Naive thymus-derived CD4-positive, alpha-beta T cell (primary cell): ENCODE results near the gene CPE. TPM values are rescaled to one million over a fixed set of nuclear protein-coding genes. Genes with fewer than 3 reads are reported as not detected.
A peak's percentile ranks its signal among the peaks of the same experiment; 100 is the strongest.
"Not testable (repeated sequence)": the region's sequence is repeated elsewhere in the genome, so short reads cannot be mapped to it uniquely, and the experiment has no call there.

Experiments used
- ATAC-seq: fragments of 150-1000 bp; cut with Tn5 transposase; 2 replicates; pipeline ENCODE4 v1.10.0; 2021; ENCODE audit warnings: mild to moderate bottlenecking, moderate library complexity
- CTCF ChIA-PET: fragments of 350-600 bp; sonication (Branson Sonifier 250); formaldehyde crosslinking; loops from one replicate; lab custom pipeline; 2021; ENCODE audit warnings: antibody characterized with exemption; lab: Charles Lee
- POLR2A ChIA-PET: fragments of 350-600 bp; sonication (Branson Sonifier 250); formaldehyde crosslinking; loops from one replicate; lab custom pipeline; 2021; ENCODE audit warnings: antibody characterized with exemption, inconsistent platforms; lab: Charles Lee
- DNase-seq, 9 donors: peaks; one replicate each; pipeline versions ENCODE4 v3.0.0 to v3.0.0-alpha.2; 2020 to 2022; ENCODE audit warnings: mixed read lengths in 1 of 9
- H3K27ac ChIP-seq: one replicate; pipeline ENCODE4 v1.7.0; 2013; ENCODE audit warnings: mild to moderate bottlenecking, low read depth, low read length, moderate library complexity
- H3K27me3 ChIP-seq, 2 donors: one replicate each; pipeline ENCODE4 v1.7.0; 2013; ENCODE audit warnings: low read length in 2 of 2, mild to moderate bottlenecking in 2 of 2, moderate library complexity in 2 of 2; ENCODE audit not compliant: control insufficient read depth in 2 of 2, insufficient read depth in 2 of 2
- H3K36me3 ChIP-seq, 3 experiments: 1 replicate in 2 of 3; 2 replicates in 1 of 3; pipeline ENCODE4 v1.7.0; 2013; ENCODE audit warnings: low read length in 3 of 3, mild to moderate bottlenecking in 3 of 3, moderate library complexity in 1 of 3; ENCODE audit not compliant: insufficient read depth in 3 of 3, control insufficient read depth in 2 of 3
- H3K4me1 ChIP-seq, 2 donors: one replicate each; pipeline ENCODE4 v1.7.0; 2013; ENCODE audit warnings: low read length in 2 of 2, mild to moderate bottlenecking in 2 of 2, moderate library complexity in 1 of 2; ENCODE audit not compliant: control insufficient read depth in 2 of 2, insufficient read depth in 2 of 2
- H3K4me3 ChIP-seq: 2 replicates; pipeline ENCODE4 v1.7.0; 2013; ENCODE audit warnings: mild to moderate bottlenecking, low read length
- H3K9me3 ChIP-seq, 3 experiments: 1 replicate in 2 of 3; 2 replicates in 1 of 3; pipeline ENCODE4 v1.7.0; 2013; ENCODE audit warnings: low read length in 3 of 3; ENCODE audit not compliant: control insufficient read depth in 2 of 3
- H3K27ac Mint-ChIP-seq, 9 donors: one replicate each; pipeline ENCODE4 v1.8.0; 2020 to 2022; ENCODE audit warnings: mixed read lengths in 9 of 9, mild to moderate bottlenecking in 8 of 9, moderate library complexity in 5 of 9, inconsistent platforms in 2 of 9
- H3K27me3 Mint-ChIP-seq, 5 donors: one replicate each; pipeline ENCODE4 v1.8.0; 2021 to 2022; ENCODE audit warnings: mixed read lengths in 5 of 5, mild to moderate bottlenecking in 1 of 5
- H3K36me3 Mint-ChIP-seq, 5 donors: one replicate each; pipeline ENCODE4 v1.8.0; 2020 to 2022; ENCODE audit warnings: mixed read lengths in 5 of 5, mild to moderate bottlenecking in 3 of 5, inconsistent platforms in 1 of 5
- H3K4me1 Mint-ChIP-seq, 7 donors: one replicate each; pipeline ENCODE4 v1.8.0; 2020 to 2022; ENCODE audit warnings: mixed read lengths in 7 of 7, mild to moderate bottlenecking in 3 of 7, inconsistent platforms in 1 of 7
- H3K4me3 Mint-ChIP-seq, 10 donors: one replicate each; pipeline ENCODE4 v1.8.0; 2020 to 2022; ENCODE audit warnings: mild to moderate bottlenecking in 10 of 10, mixed read lengths in 10 of 10, moderate library complexity in 6 of 10, inconsistent platforms in 2 of 10
- H3K9me3 Mint-ChIP-seq, 11 donors: one replicate each; pipeline ENCODE4 v1.8.0; 2020 to 2022; ENCODE audit warnings: mixed read lengths in 11 of 11, mild to moderate bottlenecking in 4 of 11, inconsistent platforms in 1 of 11, moderate library complexity in 1 of 11
- intact Hi-C, 2 donors: fragments of 100-400 bp; cut with micrococcal nuclease; formaldehyde crosslinking; loops; one replicate each; pipeline ENCODE4 v1.15.1; 2023
- polyA plus RNA-seq, 2 donors: library from polyadenylated mRNA; unstranded; fragments of 300-500 nt; fragmentation: Illumina TruSeq; gene quantifications; one replicate each; pipeline ENCODE4 v1.2.3, GENCODE V29; 2021
- total RNA-seq, 6 experiments: library from RNA in 5 of 6; stranded (reverse) in 5 of 6; gene quantifications; 1 replicate in 5 of 6; 2 replicates in 1 of 6; pipeline ENCODE4 v1.2.3 and lab custom pipeline; 2021 to 2026

CPE gene
- total and polyA plus RNA-seq, 7 experiments from 2014 or later, result 0.09 to 0.10 TPM; not detected in 5

DNA sequence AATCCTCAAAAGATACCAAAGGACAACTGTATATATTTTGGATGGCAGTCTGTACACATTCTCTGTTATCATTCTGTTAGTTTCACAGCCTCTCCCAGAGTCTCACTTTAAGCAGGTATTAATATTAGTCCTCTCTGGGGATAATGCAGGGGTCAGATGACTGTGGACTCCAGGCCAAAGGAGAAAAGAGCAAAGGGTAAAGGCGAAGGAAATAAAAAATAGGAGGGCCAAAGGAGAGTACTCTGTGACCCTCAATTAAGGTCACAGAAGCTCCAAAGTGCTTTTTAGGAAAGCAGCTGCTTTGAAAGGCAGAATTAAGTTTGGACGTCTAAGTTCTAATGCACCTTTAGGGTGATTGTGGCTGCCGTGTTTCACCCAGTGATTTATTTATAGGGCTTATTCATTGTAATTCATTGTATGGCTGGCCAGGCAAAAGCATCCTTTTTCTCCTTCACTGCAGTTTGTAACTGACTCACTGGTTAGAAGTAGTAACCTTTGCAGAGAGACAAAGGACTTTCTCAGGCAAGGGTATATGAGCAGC is 43.6 kb upstream of the CPE start:
- H3K4me1 ChIP-seq, result peaks cover 0 to 5% of the 10 kb centered on the region in 2 donors
- ChIA-PET POLR2A (no interaction called here), CTCF (no interaction called here)
- no peak overlapping the region for H3K4me3 ChIP-seq
- Mint-ChIP-seq H3K27me3 (no peaks in the 10 kb centered on the region), H3K27ac (peak overlapping the region in 7 of 9 donors; percentile 21 to 69 (median 40)), H3K9me3 (no peaks in the 10 kb centered on the region), H3K4me3 (no peak overlapping the region), H3K36me3 (peaks cover 0 to 36% (median 18%) of the 10 kb centered on the region in 5 donors), H3K4me1 (peaks cover 25 to 51% (median 46%) of the 10 kb centered on the region in 7 donors)
- H3K9me3 ChIP-seq, result no peaks in the 10 kb centered on the region
- ATAC-seq, result no peak
- intact Hi-C loops, result no loop called here
- H3K27ac ChIP-seq, result no peak overlapping the region
- H3K27me3 ChIP-seq, result no peaks in the 10 kb centered on the region
- peaks cover 0 to 21% (median 16%) of the 10 kb centered on the region in 3 experiments for H3K36me3 ChIP-seq
- DNase-seq, result no peak

DNA sequence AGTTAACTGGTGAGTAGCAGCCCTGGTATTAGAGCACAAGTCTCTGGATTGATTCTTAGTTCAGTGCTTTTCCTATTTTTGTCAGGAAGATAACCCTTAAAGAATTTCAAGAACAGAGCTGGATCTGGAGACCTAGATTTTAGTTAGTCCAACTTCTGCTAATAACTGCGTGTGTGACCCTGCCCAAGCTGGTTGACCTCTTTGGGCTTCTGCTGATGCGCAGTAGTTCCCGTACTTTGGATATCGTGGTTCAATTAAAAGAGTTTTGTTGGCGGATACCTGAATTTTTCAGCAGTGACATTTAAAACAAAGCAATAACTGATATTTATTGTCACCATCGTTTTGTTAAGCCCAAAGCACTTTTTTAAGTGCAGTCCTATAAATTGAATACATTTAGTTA is 42.1 kb upstream of the CPE start:
- H3K36me3 ChIP-seq, result peaks cover 0 to 24% (median 22%) of the 10 kb centered on the region in 3 experiments
- H3K4me1 ChIP-seq, result no peaks in the 10 kb centered on the region
- ChIA-PET POLR2A (no interaction called here), CTCF (interaction anchor here (1.3 kb wide), 1 partner anchor 205 kb away, joined by 4 read pairs; no protein-coding TSS in a partner anchor)
- H3K4me3 ChIP-seq, result no peak overlapping the region
- H3K27ac ChIP-seq, result no peak overlapping the region
- peaks cover 0 to 29% (median 7%) of the 10 kb centered on the region in 5 donors for H3K36me3 Mint-ChIP-seq
- ATAC-seq, result no peak
- no peak for DNase-seq
- no peak overlapping the region for H3K4me3 Mint-ChIP-seq
- no peaks in the 10 kb centered on the region for H3K27me3 Mint-ChIP-seq
- H3K9me3 ChIP-seq, result no peaks in the 10 kb centered on the region
- intact Hi-C loops, result no loop called here
- H3K9me3 Mint-ChIP-seq, result no peaks in the 10 kb centered on the region
- H3K4me1 Mint-ChIP-seq, result peaks cover 12 to 37% (median 31%) of the 10 kb centered on the region in 7 donors
- peak overlapping the region in 3 of 9 donors; percentile 33 to 60 (median 53) for H3K27ac Mint-ChIP-seq
- H3K27me3 ChIP-seq, result no peaks in the 10 kb centered on the region

DNA sequence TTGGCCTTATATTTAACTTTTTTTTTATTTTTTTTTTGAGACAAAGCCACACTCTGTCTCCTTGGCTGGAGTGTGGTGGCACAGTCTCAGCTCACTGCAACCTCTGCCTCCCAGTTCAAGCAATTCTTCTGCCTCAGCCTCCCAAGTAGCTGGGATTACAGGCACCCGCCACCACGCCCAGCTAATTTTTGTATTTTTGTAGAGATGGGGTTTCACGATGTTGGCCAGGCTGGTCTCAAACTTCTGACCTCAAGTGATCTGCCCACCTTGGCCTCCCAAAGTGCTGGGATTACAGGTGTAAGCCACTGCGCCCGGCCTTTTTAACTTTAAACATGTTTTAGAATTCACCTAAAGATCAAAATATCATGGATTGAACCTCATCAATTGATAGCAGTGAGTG is 36.5 kb upstream of the CPE start:
- intact Hi-C loops, result loop anchor here in 1 of 2 donors (2.0 to 10.0 kb wide), 3 partner anchors 122 to 564 kb away; partner anchors contain the start of gene KLHL2
- H3K36me3 ChIP-seq, result peaks cover 0 to 21% (median 12%) of the 10 kb centered on the region in 3 experiments
- H3K4me3 Mint-ChIP-seq, H3K4me3 ChIP-seq, H3K27me3 ChIP-seq, H3K9me3 Mint-ChIP-seq, H3K36me3 Mint-ChIP-seq, H3K27me3 Mint-ChIP-seq, H3K4me1 ChIP-seq, H3K9me3 ChIP-seq, DNase-seq, ATAC-seq, H3K27ac ChIP-seq, H3K4me1 Mint-ChIP-seq: not testable (repeated sequence)
- CTCF ChIA-PET, result interaction anchor here (0.7 to 6.5 kb wide), 5 partner anchors 15 to 229 kb away, joined by 3 to 68 read pairs (median 4); partner anchors contain the start of gene TMEM192
- POLR2A ChIA-PET, result interaction anchor here (1.2 kb wide), 1 partner anchor 15 kb away, joined by 3 read pairs; the partner anchor contains the start of gene MSMO1
- H3K27ac Mint-ChIP-seq, result peak overlapping the region in 2 of 9 donors; percentile 23 to 30

DNA sequence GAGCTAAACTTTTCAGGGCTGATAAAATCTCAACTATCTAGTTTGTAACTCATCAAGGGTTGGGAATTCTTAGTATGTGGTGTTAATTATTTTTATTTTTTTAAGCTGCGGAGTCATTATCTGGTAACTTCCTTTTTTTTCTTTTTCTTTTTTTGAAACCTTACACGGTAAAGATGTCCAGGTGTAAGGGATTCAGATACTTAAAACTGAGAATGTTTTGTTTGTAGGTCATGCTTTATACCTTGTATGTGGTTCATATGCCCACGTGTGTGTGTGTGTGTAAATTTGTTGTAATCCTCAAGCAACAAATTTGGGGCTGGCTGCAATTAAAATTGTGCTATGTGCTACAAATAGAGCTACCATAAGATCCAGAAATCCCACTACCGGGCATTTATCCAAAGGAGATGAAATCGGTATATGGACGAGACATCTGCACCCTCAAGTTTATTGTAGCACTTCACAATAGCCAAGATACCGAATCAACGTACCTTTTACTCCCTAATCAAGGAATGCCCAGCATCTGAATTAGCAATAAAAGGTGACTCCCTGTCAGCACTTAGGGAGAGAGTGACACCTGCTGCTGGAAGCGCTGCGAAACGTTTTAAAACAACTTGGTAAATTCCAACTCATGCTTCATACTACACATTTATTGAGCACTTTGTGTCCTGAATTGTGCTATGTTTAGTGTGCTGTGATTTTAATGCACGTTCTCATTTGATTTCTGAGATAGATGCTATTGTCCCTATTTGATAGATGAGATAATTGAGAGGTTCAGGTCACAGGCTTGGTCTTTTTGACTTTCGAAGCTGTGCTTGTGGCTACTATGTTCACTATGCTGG is 35.2 kb upstream of the CPE start:
- H3K9me3 Mint-ChIP-seq, result no peaks in the 10 kb centered on the region

DNA sequence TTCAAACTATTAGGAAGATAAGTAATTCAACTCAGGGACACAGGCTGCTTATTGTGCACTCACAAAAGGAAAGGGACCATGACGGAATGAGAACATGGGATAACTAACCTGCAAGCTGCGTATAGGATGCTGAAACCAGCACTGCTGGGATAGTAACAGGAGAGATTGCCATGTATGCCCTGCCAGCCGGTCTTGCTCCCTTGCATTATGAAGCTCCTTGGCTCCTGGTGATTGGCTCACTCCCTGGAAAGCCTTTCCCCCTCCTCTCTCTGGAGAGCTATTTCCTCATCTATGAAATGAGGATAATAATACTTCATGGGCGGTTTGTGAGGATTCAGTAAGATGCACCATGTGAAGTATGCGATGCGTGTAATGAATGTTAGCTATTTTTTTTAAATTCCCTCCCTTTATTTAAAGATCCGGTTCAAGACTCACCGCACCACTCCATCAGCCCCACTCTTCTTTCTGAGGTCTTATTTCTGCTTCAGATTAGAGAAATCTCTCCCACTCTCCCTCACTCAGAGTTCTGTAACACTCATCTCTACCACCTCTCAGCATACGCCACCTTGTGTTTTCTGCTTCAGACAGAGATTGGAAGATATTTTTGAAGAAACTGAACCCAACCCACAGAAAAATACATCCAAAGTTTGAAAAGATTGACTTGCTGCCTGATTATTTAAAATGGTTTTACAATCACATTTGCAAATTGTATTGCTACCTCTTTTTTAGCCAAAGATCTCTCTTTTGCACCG is 33.0 kb upstream of the CPE start:
- Mint-ChIP-seq H3K4me3 (no peak overlapping the region), H3K9me3 (no peaks in the 10 kb centered on the region), H3K36me3 (peaks cover 0 to 3% (median 0%) of the 10 kb centered on the region in 5 donors), H3K4me1 (peaks cover 0 to 3% (median 0%) of the 10 kb centered on the region in 7 donors), H3K27ac (peak overlapping the region in 1 of 9 donors; percentile 75), H3K27me3 (no peaks in the 10 kb centered on the region)
- peaks cover 0 to 3% (median 2%) of the 10 kb centered on the region in 3 experiments for H3K36me3 ChIP-seq
- POLR2A ChIA-PET, result interaction anchor here (0.9 kb wide), 1 partner anchor 216 kb away, joined by 3 read pairs; no protein-coding TSS in a partner anchor
- no peaks in the 10 kb centered on the region for H3K27me3 ChIP-seq
- CTCF ChIA-PET, result interaction anchor here (6.5 kb wide), 1 partner anchor 214 kb away, joined by 68 read pairs; no protein-coding TSS in a partner anchor
- ATAC-seq, result no peak
- no peak for DNase-seq
- intact Hi-C loops, result loop anchor here in 1 of 2 donors (10.0 kb wide), 1 partner anchor 119 kb away; no protein-coding TSS in a partner anchor
- H3K4me3 ChIP-seq, result no peak overlapping the region
- H3K9me3 ChIP-seq, result no peaks in the 10 kb centered on the region
- no peaks in the 10 kb centered on the region for H3K4me1 ChIP-seq
- H3K27ac ChIP-seq, result no peak overlapping the region

More for the DNA sequence above, 35.2 kb upstream of the CPE start:
- Mint-ChIP-seq H3K4me1 (peaks cover 0 to 3% (median 0%) of the 10 kb centered on the region in 7 donors), H3K4me3 (no peak overlapping the region), H3K36me3 (peaks cover 0 to 4% (median 0%) of the 10 kb centered on the region in 5 donors), H3K27ac (peak overlapping the region in 5 of 9 donors; percentile 41 to 86 (median 66)), H3K27me3 (no peaks in the 10 kb centered on the region)
- ATAC-seq (peak; percentile 22), DNase-seq (peak in 5 of 9 donors; percentile 2 to 34 (median 21))
- Histone ChIP-seq H3K27ac (no peak overlapping the region), H3K9me3 (no peaks in the 10 kb centered on the region), H3K27me3 (no peaks in the 10 kb centered on the region), H3K4me1 (no peaks in the 10 kb centered on the region), H3K36me3 (peaks cover 0 to 18% (median 12%) of the 10 kb centered on the region in 3 experiments), H3K4me3 (no peak overlapping the region)
- intact Hi-C loops, result loop anchor here (1.0 to 10.0 kb wide), 5 partner anchors 121 to 565 kb away; partner anchors contain the start of genes KLHL2 (in 1 of the 2) and TMEM192 (in 1 of the 2)
- CTCF ChIA-PET, result interaction anchor here (0.9 to 6.5 kb wide), 3 partner anchors 19 to 231 kb away, joined by 4 to 68 read pairs (median 4); partner anchors contain the start of gene TMEM192
- POLR2A ChIA-PET, result interaction anchor here (0.7 to 1.2 kb wide), 2 partner anchors 12 to 16 kb away, joined by 3 to 4 read pairs; partner anchors contain the start of gene MSMO1
